Measurements from ENCODE around the gene CBX1. TPM values are rescaled to one million over a fixed set of nuclear protein-coding genes. Genes with fewer than 3 reads are reported as not detected.

The CBX1 gene
- total RNA-seq, 2 donors from 2014 or later, result 35.0 to 43.7 TPM

- TF ChIP-seq POLR2AphosphoS5 (IDR thresholded peaks at IDR 0.05) (no peak), CTCF (IDR thresholded peaks at IDR 0.05) (no peak), POLR2A (IDR thresholded peaks at IDR 0.05) (no peak)
- Histone ChIP-seq H3K9me3 (no peaks in the 10 kb centered on the region), H3K36me3 (peaks cover 0 to 35% of the 10 kb centered on the region in 2 donors), H3K27me3 (replicated peaks; ENCODE audit: insufficient read depth) (no peaks in the 10 kb centered on the region), H3K27ac (no peak overlapping the region), H3K4me1 (replicated peaks) (peaks cover 15% of the 10 kb centered on the region), H3K4me3 (no peak overlapping the region)
- intact Hi-C loops (cut with DNase I), result no loop called here
- 66% methylated on average over 4 of the region's 4 CpGs for WGBS
- no peak for DNase-seq (ENCODE audit: low spot score)
Observed at GRCh38 chr17:48057626-48058025, 43.7 kb downstream of the CBX1 start.

GRCh38 chr17:48056879-48057278 is 44.4 kb downstream of the CBX1 start:
- H3K4me1 ChIP-seq (replicated peaks), result peaks cover 20% of the 10 kb centered on the region
- no peak overlapping the region for H3K27ac ChIP-seq
- no peak for TF ChIP-seq POLR2A (IDR thresholded peaks at IDR 0.05)
- no peak for TF ChIP-seq POLR2AphosphoS5 (IDR thresholded peaks at IDR 0.05)
- TF ChIP-seq CTCF (IDR thresholded peaks at IDR 0.05), result no peak
- no peak for DNase-seq (ENCODE audit: low spot score)
- intact Hi-C loops (cut with DNase I), result no loop called here
- H3K9me3 ChIP-seq, result no peaks in the 10 kb centered on the region
- H3K27me3 ChIP-seq (replicated peaks; ENCODE audit: insufficient read depth), result no peaks in the 10 kb centered on the region
- no peak overlapping the region for H3K4me3 ChIP-seq
- H3K36me3 ChIP-seq, result peaks cover 0 to 35% of the 10 kb centered on the region in 2 donors
- 55% methylated on average over 2 of the region's 2 CpGs for WGBS

GRCh38 chr17:48056246-48056745 is 45.0 kb downstream of the CBX1 start:
- TF ChIP-seq POLR2AphosphoS5 (IDR thresholded peaks at IDR 0.05) (no peak), POLR2A (IDR thresholded peaks at IDR 0.05) (no peak), CTCF (IDR thresholded peaks at IDR 0.05) (no peak)
- Histone ChIP-seq H3K4me3 (no peak overlapping the region), H3K4me1 (replicated peaks) (peaks cover 25% of the 10 kb centered on the region), H3K36me3 (peaks cover 0 to 35% of the 10 kb centered on the region in 2 donors), H3K9me3 (no peaks in the 10 kb centered on the region), H3K27me3 (replicated peaks; ENCODE audit: insufficient read depth) (no peaks in the 10 kb centered on the region), H3K27ac (no peak overlapping the region)
- intact Hi-C loops (cut with DNase I), result no loop called here
- WGBS, result 84% methylated on average over 10 of the region's 10 CpGs
- DNase-seq (ENCODE audit: low spot score), result no peak

- no peaks in the 10 kb centered on the region for H3K27me3 ChIP-seq (replicated peaks; ENCODE audit: insufficient read depth)
- intact Hi-C loops (cut with DNase I), result no loop called here
- no peaks in the 10 kb centered on the region for H3K9me3 ChIP-seq
- H3K4me3 ChIP-seq, result no peak overlapping the region
- TF ChIP-seq CTCF (IDR thresholded peaks at IDR 0.05), result no peak
- no peak for TF ChIP-seq POLR2A (IDR thresholded peaks at IDR 0.05)
- no peak for TF ChIP-seq POLR2AphosphoS5 (IDR thresholded peaks at IDR 0.05)
- DNase-seq (ENCODE audit: low spot score), result no peak
- H3K27ac ChIP-seq, result no peak overlapping the region
- H3K36me3 ChIP-seq, result peaks cover 0 to 35% of the 10 kb centered on the region in 2 donors
- 76% methylated on average over 5 of the region's 5 CpGs for WGBS
- peaks cover 31% of the 10 kb centered on the region for H3K4me1 ChIP-seq (replicated peaks)
Observed at GRCh38 chr17:48055531-48056245, 45.6 kb downstream of the CBX1 start.

Data from prostate gland (tissue), 2 donors.